KMS-11 (cell line): ENCODE data around the gene GPR18.

Source experiments
- H2AFZ ChIP-seq: fragments of 200-600 bp; sonication (generic); 2 replicates; pipeline ENCODE4 v1.6.1; 2016; ENCODE audit warnings: antibody characterized with exemption, mixed run types, low read depth
- H3K27ac ChIP-seq: fragments of 200-600 bp; sonication (generic); 2 replicates; pipeline ENCODE4 v1.6.1; 2016; ENCODE audit warnings: mild to moderate bottlenecking, mixed run types
- H3K27me3 ChIP-seq: fragments of 200-600 bp; sonication (generic); 2 replicates; pipeline ENCODE4 v1.6.1; 2017; ENCODE audit warnings: mild to moderate bottlenecking, low read depth, mixed run types, moderate library complexity; ENCODE audit not compliant: insufficient read depth
- H3K36me3 ChIP-seq: fragments of 200-600 bp; sonication (generic); 2 replicates; pipeline ENCODE4 v1.6.1; 2017; ENCODE audit warnings: mild to moderate bottlenecking, mixed run types; ENCODE audit not compliant: insufficient read depth
- H3K4me1 ChIP-seq: fragments of 200-600 bp; sonication (generic); 2 replicates; pipeline ENCODE4 v1.6.1; 2016; ENCODE audit warnings: mild to moderate bottlenecking, low read depth, mixed run types; ENCODE audit not compliant: poor library complexity, severe bottlenecking
- H3K4me2 ChIP-seq: fragments of 200-600 bp; sonication (generic); 2 replicates; pipeline ENCODE4 v1.7.0; 2016; ENCODE audit warnings: mild to moderate bottlenecking, mixed run types
- H3K4me3 ChIP-seq: fragments of 200-600 bp; sonication (generic); IDR thresholded peaks from 2 replicates; pipeline ENCODE4 v1.6.1; 2017; ENCODE audit warnings: low read depth, low read length, mixed read lengths; ENCODE audit not compliant: insufficient read depth
- H3K79me2 ChIP-seq: fragments of 200-600 bp; sonication (generic); 2 replicates; pipeline ENCODE4 v1.6.1; 2016; ENCODE audit warnings: low read depth, mixed run types; ENCODE audit not compliant: insufficient read depth
- H3K9ac ChIP-seq: fragments of 200-600 bp; sonication (generic); 2 replicates; pipeline ENCODE4 v1.6.1; 2016; ENCODE audit warnings: mild to moderate bottlenecking, mixed run types
- H4K20me1 ChIP-seq: fragments of 200-600 bp; sonication (generic); 2 replicates; pipeline ENCODE4 v1.6.1; 2016; ENCODE audit warnings: mild to moderate bottlenecking, mixed run types; ENCODE audit not compliant: insufficient read depth
- TF ChIP-seq, protein P1 (sequence below): fragments of 200-600 bp; sonication (generic); conservative IDR thresholded peaks from 2 replicates; pipeline ENCODE4 v1.6.1; 2017; ENCODE audit warnings: low read depth, mild to moderate bottlenecking, antibody characterized with exemption, low read length, moderate library complexity, mixed read lengths

GPR18 gene

DNA sequence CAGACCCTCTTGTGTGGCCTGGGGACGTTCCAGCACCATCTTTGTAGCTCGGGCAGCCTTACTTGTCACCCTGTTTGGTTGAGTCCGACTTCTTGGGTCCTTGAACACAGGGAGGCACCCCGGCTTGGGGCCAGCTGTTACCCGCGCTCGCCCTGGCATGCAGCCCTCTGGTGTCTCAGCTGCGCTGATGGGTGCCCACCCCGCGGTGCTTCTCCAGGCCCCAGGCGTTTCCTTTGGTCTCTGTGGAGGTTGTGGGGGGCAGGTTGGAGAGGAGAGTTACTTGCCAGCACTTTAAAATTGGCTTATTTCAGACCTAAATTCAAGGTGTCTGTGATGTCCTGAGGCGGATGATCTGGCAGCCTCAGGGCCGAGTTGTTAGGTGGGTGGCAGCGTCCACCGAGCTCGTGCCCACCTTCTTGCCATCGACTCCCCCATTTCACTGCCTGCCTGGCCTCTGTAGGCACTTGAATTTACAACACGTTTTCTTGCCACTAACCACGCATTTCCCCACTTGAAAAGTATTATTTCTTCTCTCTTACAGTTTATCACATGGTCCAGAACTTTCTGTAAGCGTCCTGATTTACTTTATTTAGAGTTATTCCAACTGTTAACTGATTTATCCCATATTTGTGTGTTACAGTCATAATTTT is 40.6 kb downstream of the GPR18 start:
- Histone ChIP-seq H2AFZ (no peak overlapping the region), H3K4me3 (no peak overlapping the region), H3K36me3 (no peaks in the 10 kb centered on the region), H3K27ac (no peak overlapping the region), H4K20me1 (no peaks in the 10 kb centered on the region), H3K27me3 (no peaks in the 10 kb centered on the region), H3K79me2 (no peaks in the 10 kb centered on the region), H3K9ac (no peak overlapping the region), H3K4me2 (no peak overlapping the region), H3K4me1 (no peaks in the 10 kb centered on the region)
- TF ChIP-seq, protein P1, sequence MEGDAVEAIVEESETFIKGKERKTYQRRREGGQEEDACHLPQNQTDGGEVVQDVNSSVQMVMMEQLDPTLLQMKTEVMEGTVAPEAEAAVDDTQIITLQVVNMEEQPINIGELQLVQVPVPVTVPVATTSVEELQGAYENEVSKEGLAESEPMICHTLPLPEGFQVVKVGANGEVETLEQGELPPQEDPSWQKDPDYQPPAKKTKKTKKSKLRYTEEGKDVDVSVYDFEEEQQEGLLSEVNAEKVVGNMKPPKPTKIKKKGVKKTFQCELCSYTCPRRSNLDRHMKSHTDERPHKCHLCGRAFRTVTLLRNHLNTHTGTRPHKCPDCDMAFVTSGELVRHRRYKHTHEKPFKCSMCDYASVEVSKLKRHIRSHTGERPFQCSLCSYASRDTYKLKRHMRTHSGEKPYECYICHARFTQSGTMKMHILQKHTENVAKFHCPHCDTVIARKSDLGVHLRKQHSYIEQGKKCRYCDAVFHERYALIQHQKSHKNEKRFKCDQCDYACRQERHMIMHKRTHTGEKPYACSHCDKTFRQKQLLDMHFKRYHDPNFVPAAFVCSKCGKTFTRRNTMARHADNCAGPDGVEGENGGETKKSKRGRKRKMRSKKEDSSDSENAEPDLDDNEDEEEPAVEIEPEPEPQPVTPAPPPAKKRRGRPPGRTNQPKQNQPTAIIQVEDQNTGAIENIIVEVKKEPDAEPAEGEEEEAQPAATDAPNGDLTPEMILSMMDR, result no peak

DNA sequence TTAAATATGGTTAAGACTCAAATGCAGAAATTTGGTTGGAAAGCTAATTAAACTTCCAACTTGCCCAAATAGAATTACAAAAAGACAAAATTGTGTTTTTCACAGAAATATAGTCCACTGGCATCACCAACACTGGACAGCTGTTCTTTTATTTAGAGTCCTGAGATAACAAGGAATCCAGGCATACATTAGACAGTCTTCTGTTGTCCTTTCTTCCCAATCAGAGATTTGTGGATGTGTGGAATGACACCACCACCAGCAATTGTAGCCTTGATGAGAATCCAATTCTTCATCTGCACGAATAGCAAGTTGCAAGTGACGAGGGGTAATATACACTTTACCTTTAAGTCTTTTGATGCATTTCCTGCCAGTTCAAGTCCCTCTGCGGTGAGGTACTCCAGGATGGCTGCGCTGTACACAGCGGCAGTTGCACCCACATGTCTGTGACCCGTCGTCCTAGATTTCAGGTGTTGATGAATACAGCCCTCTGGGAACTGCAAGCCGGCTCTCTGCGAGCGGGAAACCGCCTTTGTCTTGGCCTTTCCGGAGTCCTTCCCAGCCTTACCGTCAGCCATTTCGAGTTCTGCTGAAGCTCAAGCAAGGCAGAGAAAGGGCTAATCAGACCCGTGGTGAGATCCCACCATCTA is 42.9 kb downstream of the GPR18 start:
- Histone ChIP-seq H3K4me1 (no peaks in the 10 kb centered on the region), H3K36me3 (no peaks in the 10 kb centered on the region), H3K9ac (no peak overlapping the region), H3K79me2 (no peaks in the 10 kb centered on the region), H3K4me2 (no peak overlapping the region), H3K27ac (no peak overlapping the region), H4K20me1 (no peaks in the 10 kb centered on the region), H3K4me3 (no peak overlapping the region), H2AFZ (no peak overlapping the region), H3K27me3 (no peaks in the 10 kb centered on the region)
- TF ChIP-seq, protein P1, result no peak

DNA sequence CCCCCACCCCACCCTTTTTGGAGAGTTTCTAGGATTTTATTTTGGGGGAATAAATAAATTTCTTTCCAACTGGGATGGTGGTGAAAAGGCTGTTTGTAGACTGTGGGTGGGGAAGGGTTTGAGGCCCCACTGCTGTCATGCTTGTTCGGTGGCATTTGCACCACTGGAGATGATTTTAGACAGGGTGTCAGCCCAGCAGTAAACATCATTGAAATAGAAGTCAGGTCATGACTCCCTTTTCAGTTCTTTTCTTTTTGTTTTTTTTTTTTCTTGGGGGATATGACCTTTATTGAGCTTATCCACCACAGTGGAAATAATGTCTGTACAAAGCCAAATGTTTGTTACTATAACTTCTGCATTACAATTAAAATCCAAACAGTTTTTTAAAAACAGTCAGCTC is 43.4 kb downstream of the GPR18 start:
- no peak overlapping the region for H3K27ac ChIP-seq
- TF ChIP-seq, protein P1, result no peak
- no peak overlapping the region for H2AFZ ChIP-seq
- no peak overlapping the region for H3K4me3 ChIP-seq
- H3K4me2 ChIP-seq, result no peak overlapping the region
- no peaks in the 10 kb centered on the region for H4K20me1 ChIP-seq
- no peaks in the 10 kb centered on the region for H3K4me1 ChIP-seq
- no peaks in the 10 kb centered on the region for H3K36me3 ChIP-seq
- no peaks in the 10 kb centered on the region for H3K79me2 ChIP-seq
- no peaks in the 10 kb centered on the region for H3K27me3 ChIP-seq
- no peak overlapping the region for H3K9ac ChIP-seq

DNA sequence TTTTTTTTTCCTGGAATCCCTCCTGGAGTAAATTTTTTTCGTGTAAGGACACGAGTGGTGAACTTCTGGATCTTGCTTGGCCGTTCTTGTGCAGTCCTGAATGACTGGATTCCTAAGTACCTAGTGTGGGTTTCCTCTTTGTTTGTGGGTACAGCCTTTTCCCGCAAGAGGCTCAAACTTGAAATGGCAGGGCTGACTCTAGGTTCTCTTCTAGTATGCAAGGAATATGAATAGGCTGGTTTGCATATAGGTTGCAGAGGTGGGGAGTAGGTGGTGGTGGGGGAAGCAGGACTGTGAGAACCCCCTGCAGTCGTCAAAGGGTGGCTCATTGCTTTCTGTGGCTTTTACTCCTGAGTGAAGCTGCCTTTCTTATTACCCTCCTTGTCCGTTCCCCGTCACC is 43.9 kb downstream of the GPR18 start:
- no peaks in the 10 kb centered on the region for H3K27me3 ChIP-seq
- H4K20me1 ChIP-seq, result no peaks in the 10 kb centered on the region
- H3K9ac ChIP-seq, result no peak overlapping the region
- H3K36me3 ChIP-seq, result no peaks in the 10 kb centered on the region
- no peaks in the 10 kb centered on the region for H3K4me1 ChIP-seq
- H3K4me3 ChIP-seq, result no peak overlapping the region
- no peaks in the 10 kb centered on the region for H3K79me2 ChIP-seq
- no peak overlapping the region for H2AFZ ChIP-seq
- H3K4me2 ChIP-seq, result no peak overlapping the region
- H3K27ac ChIP-seq, result no peak overlapping the region
- TF ChIP-seq, protein P1, result no peak
